Ovary (tissue), 3 donors: Measurements from ENCODE around the gene SUMO4.

Source experiments
- EP300 ChIP-seq: sonication (generic); formaldehyde crosslinking; IDR thresholded peaks from one replicate; pipeline ENCODE4 v1.6.1; 2017; ENCODE audit warnings: antibody characterized with exemption
- POLR2A ChIP-seq: fragments of 450-650 bp; IDR thresholded peaks from one replicate; pipeline ENCODE4 v1.6.1; 2017; ENCODE audit warnings: antibody characterized with exemption, mild to moderate bottlenecking, moderate library complexity
- TF ChIP-seq, protein P1 (sequence below), 3 donors: fragments of 450-650 bp in 2 of 3; fragments of 200-600 bp in 1 of 3; IDR thresholded peaks; one replicate each; pipeline versions ENCODE4 v1.5.1 to v1.8.0; 2016 to 2022; ENCODE audit warnings: antibody characterized with exemption in 3 of 3, mild to moderate bottlenecking in 1 of 3
- donor health status: DM: no; HTN: no; CAD: no.

DNA sequence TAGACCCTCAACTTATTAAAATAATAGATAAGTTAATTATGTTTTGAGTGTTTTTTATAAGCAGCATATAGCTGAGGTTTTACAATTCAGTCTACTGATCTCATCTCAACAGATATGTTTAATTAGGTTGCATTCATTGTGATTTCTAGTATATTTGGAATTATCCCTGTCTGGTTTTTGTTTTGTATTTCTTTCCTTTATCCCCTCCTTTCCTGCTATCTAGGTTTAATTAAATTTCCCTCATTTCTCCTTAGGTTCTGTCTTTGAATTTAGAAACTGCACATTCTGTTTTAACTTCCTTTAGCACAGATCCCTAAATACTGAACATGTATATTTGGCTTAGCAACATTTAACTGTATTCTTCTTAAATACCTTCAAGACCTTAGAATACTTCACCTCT, 4.9 kb upstream of the SUMO4 start:
- TF ChIP-seq, protein P1, sequence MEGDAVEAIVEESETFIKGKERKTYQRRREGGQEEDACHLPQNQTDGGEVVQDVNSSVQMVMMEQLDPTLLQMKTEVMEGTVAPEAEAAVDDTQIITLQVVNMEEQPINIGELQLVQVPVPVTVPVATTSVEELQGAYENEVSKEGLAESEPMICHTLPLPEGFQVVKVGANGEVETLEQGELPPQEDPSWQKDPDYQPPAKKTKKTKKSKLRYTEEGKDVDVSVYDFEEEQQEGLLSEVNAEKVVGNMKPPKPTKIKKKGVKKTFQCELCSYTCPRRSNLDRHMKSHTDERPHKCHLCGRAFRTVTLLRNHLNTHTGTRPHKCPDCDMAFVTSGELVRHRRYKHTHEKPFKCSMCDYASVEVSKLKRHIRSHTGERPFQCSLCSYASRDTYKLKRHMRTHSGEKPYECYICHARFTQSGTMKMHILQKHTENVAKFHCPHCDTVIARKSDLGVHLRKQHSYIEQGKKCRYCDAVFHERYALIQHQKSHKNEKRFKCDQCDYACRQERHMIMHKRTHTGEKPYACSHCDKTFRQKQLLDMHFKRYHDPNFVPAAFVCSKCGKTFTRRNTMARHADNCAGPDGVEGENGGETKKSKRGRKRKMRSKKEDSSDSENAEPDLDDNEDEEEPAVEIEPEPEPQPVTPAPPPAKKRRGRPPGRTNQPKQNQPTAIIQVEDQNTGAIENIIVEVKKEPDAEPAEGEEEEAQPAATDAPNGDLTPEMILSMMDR (IDR thresholded peaks at IDR 0.05): no peak
- TF ChIP-seq POLR2A (no peak), EP300 (no peak)
